Ovary (tissue), 9 donors: Measurements from ENCODE around the gene TSPAN32. TPM values are rescaled to one million over a fixed set of nuclear protein-coding genes. Genes with fewer than 3 reads are reported as not detected.

Source experiments
- DNase-seq, 5 donors: peaks; one replicate each; pipeline ENCODE4 v3.0.0-alpha.2; 2019 to 2020
- H3K27ac ChIP-seq, 2 donors: fragments of 200-600 bp; one replicate each; pipeline versions ENCODE4 v1.5.1 to v1.8.0; 2019 to 2022
- H3K27me3 ChIP-seq: fragments of 200-600 bp; one replicate; pipeline ENCODE4 v1.8.0; 2022
- H3K36me3 ChIP-seq: fragments of 200-600 bp; sonication (generic); one replicate; pipeline ENCODE4 v1.5.1; 2019
- H3K4me1 ChIP-seq: one replicate; pipeline ENCODE4 v1.8.1; 2013; ENCODE audit warnings: mild to moderate bottlenecking, moderate library complexity; ENCODE audit not compliant: insufficient read depth
- H3K4me3 ChIP-seq: fragments of 200-600 bp; sonication (generic); one replicate; pipeline ENCODE4 v1.5.1; 2017
- H3K9me3 ChIP-seq, 2 donors: fragments of 200-600 bp in 1 of 2; sonication (generic) in 1 of 2; one replicate each; pipeline versions ENCODE4 v1.5.1 to v1.8.1; 2013 to 2019; ENCODE audit warnings: mild to moderate bottlenecking in 1 of 2, moderate library complexity in 1 of 2
- EP300 ChIP-seq: sonication (generic); formaldehyde crosslinking; IDR thresholded peaks from one replicate; pipeline ENCODE4 v1.6.1; 2017; ENCODE audit warnings: antibody characterized with exemption
- POLR2A ChIP-seq: fragments of 450-650 bp; IDR thresholded peaks from one replicate; pipeline ENCODE4 v1.6.1; 2017; ENCODE audit warnings: antibody characterized with exemption, mild to moderate bottlenecking, moderate library complexity
- WGBS, 3 donors: extraction: QIAGEN DNeasy Blood & Tissue Kit in 1 of 3; methylation state at CpG; one replicate each; pipeline versions ENCODE4 v1.1.5 to v1.1.7; 2013 to 2017; 5-methylcytosine and 5-hydroxymethylcytosine counted together
- intact Hi-C, 4 donors: fragments of 100-400 bp; cut with DNase I; formaldehyde crosslinking; loops; one replicate each; pipeline versions ENCODE4 v1.11.0 to v1.15.1; 2022 to 2023
- polyA plus RNA-seq, 2 donors: library from polyadenylated mRNA; stranded (reverse); fragments of 200-250 nt in 1 of 2; fragments of 350-450 nt in 1 of 2; fragmentation: Illumina TruSeq in 1 of 2; extraction: RNeasy Lipid Tissue Mini Kit (QIAGEN cat#74804) in 1 of 2; gene quantifications; one replicate each; pipeline ENCODE4 v1.2.3, GENCODE V29; 2013 to 2014
- total RNA-seq, 7 donors: library from RNA; depleted of rRNA in 2 of 7; stranded (reverse); fragments of >200 nt in 2 of 7; fragmentation: NEBNext Ultra II Directional in 3 of 7; extraction: Animal tissue kit (Norgen Biotek cat#: 25700) in 3 of 7; gene quantifications; one replicate each; pipeline versions ENCODE4 v1.1.0 to v1.2.4, GENCODE V29; 2016 to 2023
- TF ChIP-seq, protein P1 (sequence below), 3 donors: fragments of 450-650 bp in 2 of 3; fragments of 200-600 bp in 1 of 3; IDR thresholded peaks; one replicate each; pipeline versions ENCODE4 v1.5.1 to v1.8.0; 2016 to 2022; ENCODE audit warnings: antibody characterized with exemption in 3 of 3, mild to moderate bottlenecking in 1 of 3
- donor health status: DM: no; HTN: no; CAD: no; lungs with moderate emphysema.
- donor health status: DM: no; HTN: no; CAD: no.
- donor health status: Bipolar disorder and iron deficiency.
- donor health status: DM: yes; HTN: yes; CAD: no.
- donor health status: DM: no; HTN: no; CAD: no.
- donor health status: DM: yes; HTN: yes; CAD: no.

TSPAN32 gene
- total and polyA plus RNA-seq, 9 donors: 0.63 to 3.9 (median 1.3) TPM; not detected in 2

DNA sequence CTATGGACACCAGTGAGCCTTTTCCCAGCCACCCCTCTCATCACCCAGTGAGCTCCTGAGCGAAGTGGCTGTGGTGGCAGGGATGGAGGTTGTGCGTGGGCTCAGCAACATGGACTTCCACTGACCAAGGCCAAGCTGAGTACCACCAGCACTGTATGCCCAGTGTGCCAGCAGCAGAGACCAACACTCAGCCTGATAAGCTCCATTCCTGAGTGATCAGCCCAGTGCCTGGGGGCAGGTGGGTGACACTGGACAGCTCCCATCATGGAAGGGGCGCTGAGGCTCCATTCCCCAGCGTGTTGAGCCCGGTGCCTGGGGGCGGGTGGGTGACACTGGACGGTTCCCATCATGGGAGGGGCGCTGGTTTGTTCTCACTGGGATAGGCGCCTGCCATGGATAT, 57.7 kb downstream of the TSPAN32 start:
- intact Hi-C loops: no loop called here
- 88 to 94% (median 92%) methylated on average over 9 of the region's 9 CpGs for WGBS, 3 donors
- Histone ChIP-seq H3K4me3 (no peak overlapping the region), H3K27me3 (no peaks in the 10 kb centered on the region), H3K9me3 (no peaks in the 10 kb centered on the region), H3K27ac (no peak overlapping the region), H3K36me3 (no peaks in the 10 kb centered on the region), H3K4me1 (no peaks in the 10 kb centered on the region)
- DNase-seq: no peak
- no peak for TF ChIP-seq EP300
- TF ChIP-seq, protein P1, sequence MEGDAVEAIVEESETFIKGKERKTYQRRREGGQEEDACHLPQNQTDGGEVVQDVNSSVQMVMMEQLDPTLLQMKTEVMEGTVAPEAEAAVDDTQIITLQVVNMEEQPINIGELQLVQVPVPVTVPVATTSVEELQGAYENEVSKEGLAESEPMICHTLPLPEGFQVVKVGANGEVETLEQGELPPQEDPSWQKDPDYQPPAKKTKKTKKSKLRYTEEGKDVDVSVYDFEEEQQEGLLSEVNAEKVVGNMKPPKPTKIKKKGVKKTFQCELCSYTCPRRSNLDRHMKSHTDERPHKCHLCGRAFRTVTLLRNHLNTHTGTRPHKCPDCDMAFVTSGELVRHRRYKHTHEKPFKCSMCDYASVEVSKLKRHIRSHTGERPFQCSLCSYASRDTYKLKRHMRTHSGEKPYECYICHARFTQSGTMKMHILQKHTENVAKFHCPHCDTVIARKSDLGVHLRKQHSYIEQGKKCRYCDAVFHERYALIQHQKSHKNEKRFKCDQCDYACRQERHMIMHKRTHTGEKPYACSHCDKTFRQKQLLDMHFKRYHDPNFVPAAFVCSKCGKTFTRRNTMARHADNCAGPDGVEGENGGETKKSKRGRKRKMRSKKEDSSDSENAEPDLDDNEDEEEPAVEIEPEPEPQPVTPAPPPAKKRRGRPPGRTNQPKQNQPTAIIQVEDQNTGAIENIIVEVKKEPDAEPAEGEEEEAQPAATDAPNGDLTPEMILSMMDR (IDR thresholded peaks at IDR 0.05): no peak
- TF ChIP-seq POLR2A: no peak

DNA sequence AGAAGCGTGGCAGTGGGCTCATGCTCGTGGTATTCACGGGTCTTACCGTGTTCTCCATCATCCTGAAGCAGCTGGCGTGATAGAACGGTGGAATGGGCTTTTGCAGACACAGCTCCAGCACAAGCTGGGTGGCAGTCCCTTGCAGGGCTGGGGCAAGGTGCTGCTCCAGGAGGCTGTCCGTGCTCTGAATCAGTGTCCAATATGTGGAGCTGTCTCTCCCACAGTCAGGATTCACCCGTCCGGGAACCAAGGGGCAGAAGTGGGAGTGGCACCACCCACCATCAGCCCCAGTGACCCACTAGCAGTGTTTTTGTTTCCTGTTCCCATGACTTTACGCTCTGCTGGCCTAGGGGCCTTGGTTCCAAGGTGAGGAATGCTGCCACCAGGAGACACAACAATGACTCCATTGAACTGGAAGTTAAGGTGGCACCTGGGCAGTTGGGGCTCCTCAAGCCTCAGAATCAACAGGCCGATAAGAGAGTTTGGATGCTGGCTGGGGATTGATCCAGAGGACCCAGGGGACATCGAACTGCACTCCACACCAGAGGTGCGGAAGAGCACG, 58.3 kb downstream of the TSPAN32 start:
- 91 to 93% (median 92%) methylated on average over 14 of the region's 14 CpGs for WGBS, 3 donors
- Histone ChIP-seq H3K4me3 (no peak overlapping the region), H3K4me1 (no peaks in the 10 kb centered on the region), H3K9me3 (no peaks in the 10 kb centered on the region), H3K36me3 (no peaks in the 10 kb centered on the region), H3K27me3 (no peaks in the 10 kb centered on the region), H3K27ac (no peak overlapping the region)
- no peak for DNase-seq
- intact Hi-C loops: no loop called here
- TF ChIP-seq POLR2A (no peak), EP300 (no peak)
- TF ChIP-seq, protein P1 (IDR thresholded peaks at IDR 0.05): no peak

DNA sequence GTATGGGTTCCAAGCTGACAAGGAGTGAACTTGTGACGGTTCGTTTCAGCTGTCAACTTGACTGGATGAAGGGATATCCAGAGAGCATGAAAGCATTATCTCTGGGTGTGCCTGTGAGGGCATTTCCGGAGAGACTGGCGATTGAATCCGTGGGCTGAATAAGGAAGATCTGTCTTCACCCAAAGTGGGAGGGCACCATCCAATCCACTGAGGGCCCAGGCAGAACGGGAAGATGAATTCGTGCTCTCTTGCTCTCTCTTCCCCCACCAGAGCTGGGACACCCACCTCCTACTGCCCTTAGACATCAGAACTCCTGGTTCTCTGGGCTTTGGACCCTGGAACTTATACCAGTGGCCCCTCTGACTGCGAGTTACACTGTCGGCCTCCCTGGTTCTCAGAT, 59.8 kb downstream of the TSPAN32 start:
- TF ChIP-seq, protein P1 (IDR thresholded peaks at IDR 0.05): no peak
- TF ChIP-seq EP300 (no peak), POLR2A (no peak)
- Histone ChIP-seq H3K27me3 (no peaks in the 10 kb centered on the region), H3K36me3 (no peaks in the 10 kb centered on the region), H3K4me1 (no peaks in the 10 kb centered on the region), H3K27ac (no peak overlapping the region), H3K4me3 (no peak overlapping the region), H3K9me3 (no peaks in the 10 kb centered on the region)
- 70 to 78% (median 72%) methylated on average over 9 of the region's 9 CpGs for WGBS, 3 donors
- intact Hi-C loops: no loop called here
- DNase-seq: no peak

DNA sequence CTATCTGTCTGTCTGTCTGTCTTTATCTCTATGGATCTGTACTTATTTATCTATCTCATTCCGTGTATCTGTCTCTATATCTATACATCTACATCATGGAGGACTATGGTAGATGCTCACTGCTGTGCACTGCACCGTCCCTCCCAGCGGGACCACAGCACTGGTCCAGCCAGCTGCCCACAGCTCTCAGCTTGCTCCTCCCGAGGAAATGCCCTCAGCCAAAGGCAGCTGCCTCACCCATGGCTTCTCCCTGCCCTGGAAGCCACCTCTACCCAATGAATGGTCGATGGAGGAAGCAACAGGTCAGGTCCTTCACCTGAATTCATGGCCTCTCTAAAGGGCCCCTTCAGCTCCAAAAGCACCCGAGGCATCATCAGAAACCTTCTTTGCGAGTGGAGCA, 60.6 kb downstream of the TSPAN32 start:
- no peaks in the 10 kb centered on the region for H3K36me3 ChIP-seq
- no peaks in the 10 kb centered on the region for H3K27me3 ChIP-seq
- WGBS, 3 donors: 87 to 92% (median 89%) methylated on average over 7 of the region's 7 CpGs
- no peaks in the 10 kb centered on the region for H3K4me1 ChIP-seq
- no peak overlapping the region for H3K27ac ChIP-seq
- DNase-seq: no peak
- TF ChIP-seq POLR2A: no peak
- no peak for TF ChIP-seq EP300
- TF ChIP-seq, protein P1 (IDR thresholded peaks at IDR 0.05): no peak
- no peaks in the 10 kb centered on the region for H3K9me3 ChIP-seq
- H3K4me3 ChIP-seq: no peak overlapping the region
- intact Hi-C loops: no loop called here
